Activated naive CD4-positive, alpha-beta T cell treated with anti-CD3 and anti-CD28 coated beads, Interleukin-2, amount 50 U/mL, for 24 hours (primary cell): ENCODE data around the gene PNKP.

ENCODE experiments used
- H3K27ac Mint-ChIP-seq: one replicate; pipeline ENCODE4 v1.8.0; 2021; ENCODE audit warnings: mild to moderate bottlenecking, mixed read lengths
- H3K27me3 Mint-ChIP-seq: one replicate; pipeline ENCODE4 v1.8.0; 2021; ENCODE audit warnings: mixed read lengths
- H3K36me3 Mint-ChIP-seq: one replicate; pipeline ENCODE4 v1.8.0; 2021; ENCODE audit warnings: mixed read lengths
- H3K4me1 Mint-ChIP-seq: one replicate; pipeline ENCODE4 v1.8.0; 2021; ENCODE audit warnings: mixed read lengths
- H3K4me3 Mint-ChIP-seq: one replicate; pipeline ENCODE4 v1.8.0; 2021; ENCODE audit warnings: mild to moderate bottlenecking, mixed read lengths
- H3K9me3 Mint-ChIP-seq: one replicate; pipeline ENCODE4 v1.8.0; 2021; ENCODE audit warnings: mixed read lengths

Gene PNKP

GRCh38 chr19:49849433-49850220 lies 17.7 kb downstream of the PNKP start:
- Mint-ChIP-seq H3K27me3 (no peaks in the 10 kb centered on the region), H3K4me3 (peak overlapping the region; percentile 90), H3K4me1 (peaks cover 39% of the 10 kb centered on the region), H3K9me3 (peaks cover 5% of the 10 kb centered on the region), H3K36me3 (no peaks in the 10 kb centered on the region), H3K27ac (peak overlapping the region; percentile 87)

GRCh38 chr19:49848938-49849337 lies 18.4 kb downstream of the PNKP start:
- peak overlapping the region; percentile 87 for H3K27ac Mint-ChIP-seq
- peaks cover 5% of the 10 kb centered on the region for H3K9me3 Mint-ChIP-seq
- no peaks in the 10 kb centered on the region for H3K36me3 Mint-ChIP-seq
- H3K27me3 Mint-ChIP-seq: no peaks in the 10 kb centered on the region
- peaks cover 39% of the 10 kb centered on the region for H3K4me1 Mint-ChIP-seq
- peak overlapping the region; percentile 68 for H3K4me3 Mint-ChIP-seq

DNA sequence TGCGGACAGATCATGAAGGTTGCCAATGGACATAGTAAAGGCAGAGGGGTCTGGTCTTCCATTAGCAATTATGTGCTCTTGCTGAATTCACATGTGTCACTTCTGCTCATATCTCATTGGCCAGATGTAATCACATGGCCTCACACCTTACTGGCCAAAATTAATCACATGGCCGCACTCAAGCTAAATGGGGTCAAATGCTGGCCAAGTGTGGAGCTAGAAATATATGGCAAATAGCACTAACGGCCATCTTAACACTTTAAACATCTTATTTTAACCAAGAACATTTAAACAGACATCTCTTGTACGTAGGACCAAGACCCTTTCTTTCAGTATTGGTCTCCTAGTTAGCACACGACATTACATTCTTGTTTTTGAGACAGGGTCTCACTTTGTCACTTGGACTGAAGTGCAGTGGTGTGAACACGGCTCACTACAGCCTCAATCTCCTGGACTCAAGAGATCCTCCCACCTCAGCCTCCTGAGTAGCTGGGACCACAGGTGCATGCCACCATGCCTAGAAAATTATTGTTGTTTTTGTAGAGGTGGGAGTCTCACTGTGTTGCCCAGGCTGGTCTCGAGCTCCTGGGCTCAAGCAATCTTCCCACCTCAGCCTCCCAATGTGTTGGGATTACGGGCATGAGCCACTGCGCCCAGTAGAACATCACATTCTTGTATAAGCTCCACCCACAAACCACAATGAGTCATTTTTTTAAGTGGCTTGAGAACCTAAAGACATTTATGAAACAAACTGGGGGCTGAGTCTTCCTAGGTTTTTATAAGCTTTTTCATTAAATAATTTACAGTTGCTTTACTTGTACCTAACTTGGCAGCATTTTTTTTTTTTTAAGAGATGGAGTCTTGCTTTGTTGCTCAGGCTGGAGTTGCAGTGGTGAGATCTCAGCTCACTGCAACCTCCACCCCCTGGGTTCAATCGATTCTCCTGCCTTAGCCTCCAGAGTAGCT lies 19.4 kb downstream of the PNKP start:
- no peak overlapping the region for H3K4me3 Mint-ChIP-seq

DNA sequence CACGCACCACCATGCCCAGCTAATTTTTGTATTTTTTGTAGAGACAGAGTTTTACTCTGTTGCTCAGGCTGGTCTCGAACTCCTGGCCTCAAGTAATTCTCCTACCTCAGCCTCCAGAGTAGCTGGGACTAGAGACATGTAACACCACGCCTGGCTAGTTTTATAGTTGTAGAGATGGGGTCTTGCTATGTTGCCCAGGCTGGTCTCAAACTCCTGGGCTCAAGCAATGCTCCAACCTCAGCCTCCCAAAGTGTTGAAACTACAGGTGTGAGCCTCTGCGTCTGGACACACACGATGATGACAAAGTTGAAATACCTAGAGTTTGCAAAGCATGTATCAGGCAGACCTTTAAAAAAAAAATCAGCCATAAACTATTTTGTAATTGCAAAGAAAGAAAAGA lies 21.0 kb downstream of the PNKP start:
- H3K4me3 Mint-ChIP-seq: no peak overlapping the region
- peaks cover 21% of the 10 kb centered on the region for H3K4me1 Mint-ChIP-seq
- H3K27me3 Mint-ChIP-seq: no peaks in the 10 kb centered on the region
- no peak overlapping the region for H3K27ac Mint-ChIP-seq
- peaks cover 5% of the 10 kb centered on the region for H3K9me3 Mint-ChIP-seq
- no peaks in the 10 kb centered on the region for H3K36me3 Mint-ChIP-seq

More for the DNA sequence above, 19.4 kb downstream of the PNKP start:
- H3K9me3 Mint-ChIP-seq: peaks cover 5% of the 10 kb centered on the region
- no peaks in the 10 kb centered on the region for H3K27me3 Mint-ChIP-seq
- no peak overlapping the region for H3K27ac Mint-ChIP-seq
- H3K36me3 Mint-ChIP-seq: no peaks in the 10 kb centered on the region
- peaks cover 32% of the 10 kb centered on the region for H3K4me1 Mint-ChIP-seq

DNA sequence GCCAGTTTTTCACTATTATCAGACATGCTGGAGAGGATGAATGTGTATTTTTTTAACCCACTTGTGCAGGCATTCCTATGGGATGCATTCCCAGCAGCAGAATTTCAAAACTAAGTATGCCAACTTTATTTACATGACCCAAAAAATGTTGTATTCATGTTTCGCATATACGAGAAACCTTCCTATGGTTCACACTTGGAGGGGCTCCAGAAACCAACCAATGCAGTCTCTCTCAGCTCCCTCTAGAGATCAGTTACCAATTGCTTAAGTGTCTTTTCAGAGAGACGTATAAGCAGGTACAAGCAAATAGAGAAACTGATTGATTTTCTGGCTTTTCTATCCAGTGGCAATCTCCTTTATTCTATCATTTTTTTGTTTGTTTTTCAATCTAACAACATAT lies 22.0 kb downstream of the PNKP start:
- H3K9me3 Mint-ChIP-seq: peaks cover 5% of the 10 kb centered on the region
- peaks cover 21% of the 10 kb centered on the region for H3K4me1 Mint-ChIP-seq
- H3K27me3 Mint-ChIP-seq: no peaks in the 10 kb centered on the region
- H3K4me3 Mint-ChIP-seq: no peak overlapping the region
- H3K36me3 Mint-ChIP-seq: no peaks in the 10 kb centered on the region
- no peak overlapping the region for H3K27ac Mint-ChIP-seq

DNA sequence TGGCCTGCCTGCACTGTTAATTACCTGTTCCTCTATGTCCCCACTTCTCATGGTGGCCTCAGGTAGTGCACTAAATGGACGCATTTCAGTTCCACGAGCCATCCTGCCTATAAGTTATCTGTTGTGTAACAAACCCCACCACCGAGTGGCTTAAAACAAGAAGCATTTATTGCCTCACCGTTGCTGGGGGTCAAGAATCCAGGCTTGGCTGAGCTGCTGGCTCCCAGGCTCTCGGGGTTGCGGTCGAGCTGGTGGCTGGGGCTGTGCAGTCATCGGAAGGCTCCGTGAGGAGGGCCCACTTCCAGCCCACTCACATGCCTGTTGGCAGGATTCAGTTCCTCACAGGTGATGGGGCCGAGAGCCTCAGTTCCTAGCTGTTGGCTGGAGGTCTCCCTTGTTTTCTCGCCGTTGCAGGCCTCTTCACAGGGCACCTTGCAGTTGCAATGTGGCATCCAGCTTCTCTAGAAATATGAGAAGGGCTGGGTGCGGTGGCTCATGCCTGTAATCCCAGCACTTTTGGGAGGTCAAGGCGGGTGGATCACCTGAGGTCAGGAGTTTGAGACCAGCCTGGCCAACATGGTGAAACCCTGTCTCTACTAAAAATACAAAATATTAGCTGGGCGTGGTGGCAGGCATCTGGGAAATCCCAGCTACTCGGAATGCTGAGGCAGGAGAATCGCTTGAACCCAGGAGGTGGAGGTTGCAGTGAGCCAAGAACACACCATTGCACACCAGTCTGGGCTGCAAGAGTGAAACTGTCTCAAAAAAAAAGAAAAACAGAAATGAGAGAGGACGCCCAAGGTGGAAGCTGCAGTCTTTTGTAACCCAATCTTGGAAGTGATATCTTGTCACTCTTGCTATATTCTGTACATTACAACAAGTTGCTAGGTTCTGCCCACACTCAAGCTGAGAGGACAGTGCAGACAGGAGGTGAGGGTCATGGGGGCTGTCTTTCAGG lies 23.0 kb downstream of the PNKP start:
- H3K4me1 Mint-ChIP-seq: peaks cover 13% of the 10 kb centered on the region
- no peak overlapping the region for H3K4me3 Mint-ChIP-seq
- H3K27ac Mint-ChIP-seq: no peak overlapping the region
- H3K9me3 Mint-ChIP-seq: peaks cover 5% of the 10 kb centered on the region
- no peaks in the 10 kb centered on the region for H3K36me3 Mint-ChIP-seq
- H3K27me3 Mint-ChIP-seq: no peaks in the 10 kb centered on the region

DNA sequence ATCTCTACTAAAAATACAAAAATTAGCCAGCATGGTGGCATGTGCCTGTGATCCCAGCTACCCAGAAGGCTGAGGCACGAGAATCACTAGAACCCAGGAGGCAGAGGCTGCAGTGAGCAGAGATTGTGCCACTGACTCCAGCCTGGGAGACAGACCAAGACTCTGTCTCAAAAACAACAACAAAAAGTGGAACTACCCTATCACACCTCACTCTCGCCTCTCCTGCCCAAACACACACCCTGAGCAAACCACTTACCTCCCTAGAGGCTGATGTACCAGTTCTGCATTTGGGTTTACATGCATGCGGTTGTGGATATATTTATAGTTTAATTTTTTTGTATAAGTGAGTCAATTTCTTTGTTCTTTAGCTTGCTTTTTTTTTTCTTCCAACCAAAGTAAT lies 24.1 kb downstream of the PNKP start:
- H3K9me3 Mint-ChIP-seq: no peaks in the 10 kb centered on the region
- peaks cover 3% of the 10 kb centered on the region for H3K4me1 Mint-ChIP-seq
- H3K27me3 Mint-ChIP-seq: no peaks in the 10 kb centered on the region
- no peak overlapping the region for H3K27ac Mint-ChIP-seq
- H3K36me3 Mint-ChIP-seq: peaks cover 8% of the 10 kb centered on the region
- H3K4me3 Mint-ChIP-seq: no peak overlapping the region

GRCh38 chr19:49840736-49841249 lies 26.6 kb downstream of the PNKP start:
- Mint-ChIP-seq H3K4me3 (no peak overlapping the region), H3K4me1 (no peaks in the 10 kb centered on the region), H3K36me3 (peaks cover 13% of the 10 kb centered on the region), H3K27me3 (no peaks in the 10 kb centered on the region), H3K9me3 (no peaks in the 10 kb centered on the region), H3K27ac (no peak overlapping the region)

DNA sequence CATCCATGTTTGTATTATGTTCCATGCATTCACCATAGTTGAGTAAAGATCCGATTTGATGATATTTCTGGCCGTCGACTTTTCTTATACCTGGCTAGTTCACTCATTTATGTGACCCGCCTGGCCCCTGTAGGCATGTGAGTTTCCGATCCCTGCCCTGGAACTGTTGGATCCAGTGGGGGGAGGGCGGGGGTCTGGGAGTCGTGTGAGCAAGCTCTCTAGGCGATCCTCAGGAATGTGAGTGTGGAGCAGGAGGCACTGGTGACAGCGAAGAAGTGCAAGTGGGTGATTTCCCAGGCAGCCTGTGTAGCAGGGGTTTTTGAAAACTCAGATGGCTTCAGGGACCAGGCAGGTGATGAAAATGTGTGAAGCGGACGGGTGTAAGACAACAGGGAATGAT lies 27.1 kb downstream of the PNKP start:
- Mint-ChIP-seq H3K36me3 (peaks cover 13% of the 10 kb centered on the region), H3K4me3 (no peak overlapping the region), H3K27me3 (no peaks in the 10 kb centered on the region), H3K27ac (no peak overlapping the region), H3K9me3 (no peaks in the 10 kb centered on the region), H3K4me1 (no peaks in the 10 kb centered on the region)

GRCh38 chr19:49839713-49840112 lies 27.7 kb downstream of the PNKP start:
- peaks cover 15% of the 10 kb centered on the region for H3K36me3 Mint-ChIP-seq
- no peaks in the 10 kb centered on the region for H3K27me3 Mint-ChIP-seq
- H3K4me3 Mint-ChIP-seq: no peak overlapping the region
- no peaks in the 10 kb centered on the region for H3K9me3 Mint-ChIP-seq
- no peak overlapping the region for H3K27ac Mint-ChIP-seq
- H3K4me1 Mint-ChIP-seq: no peaks in the 10 kb centered on the region

DNA sequence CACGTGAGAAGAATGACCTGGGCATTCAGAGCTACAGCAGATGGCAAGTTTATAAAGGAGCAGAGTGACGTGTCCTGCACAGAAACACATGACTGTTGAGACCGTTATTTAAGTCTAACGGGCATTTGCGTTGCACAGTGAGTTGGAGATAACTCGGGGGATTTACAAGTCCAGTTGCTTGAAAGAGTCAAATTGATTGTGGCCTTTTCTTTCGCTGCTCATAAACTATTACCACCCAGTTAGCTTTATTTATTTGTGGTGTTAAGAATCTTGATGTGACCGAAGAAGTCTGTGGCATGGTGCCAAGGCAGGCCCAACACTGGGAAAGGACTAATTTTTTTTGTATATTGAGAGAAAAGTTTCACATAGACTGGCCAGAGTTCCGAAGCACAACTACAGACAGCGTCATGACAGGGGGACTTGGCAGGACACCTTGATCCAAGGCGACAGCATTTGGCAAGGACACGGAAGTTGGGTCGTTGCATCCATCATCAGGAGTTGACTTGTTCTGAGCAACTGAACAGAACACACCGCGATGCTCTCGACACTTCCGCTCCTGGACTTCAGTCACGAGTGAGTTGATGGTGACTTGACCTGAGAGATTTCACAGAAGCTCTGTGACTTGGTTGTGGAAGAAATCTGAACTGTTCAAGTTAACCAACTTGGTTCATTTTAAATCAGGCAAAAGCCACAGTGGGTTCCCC lies 28.3 kb downstream of the PNKP start:
- peaks cover 16% of the 10 kb centered on the region for H3K36me3 Mint-ChIP-seq

DNA sequence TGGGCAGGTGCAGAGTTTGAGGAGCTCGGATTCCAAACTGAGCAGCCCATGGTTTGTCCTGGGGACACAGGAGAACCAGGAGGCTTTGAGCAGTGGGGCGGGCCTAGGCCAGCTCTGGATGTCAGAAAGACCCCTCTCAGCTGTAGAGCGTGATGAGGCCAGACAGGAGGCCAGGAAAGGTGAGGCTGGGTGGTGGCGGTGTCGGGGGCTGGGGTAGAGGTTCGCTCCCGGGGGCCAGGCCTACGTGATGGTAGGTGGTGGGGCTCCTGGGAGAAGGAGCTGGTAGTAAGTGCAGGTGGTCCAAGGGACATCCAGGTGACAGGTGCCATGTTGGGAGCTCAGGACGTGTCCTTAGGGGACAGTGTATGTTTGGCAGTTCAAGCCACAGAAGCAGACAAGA lies 30.0 kb downstream of the PNKP start:
- H3K4me3 Mint-ChIP-seq: no peak overlapping the region
- no peaks in the 10 kb centered on the region for H3K9me3 Mint-ChIP-seq
- no peak overlapping the region for H3K27ac Mint-ChIP-seq
- no peaks in the 10 kb centered on the region for H3K4me1 Mint-ChIP-seq
- H3K27me3 Mint-ChIP-seq: no peaks in the 10 kb centered on the region
- peaks cover 16% of the 10 kb centered on the region for H3K36me3 Mint-ChIP-seq

More for the DNA sequence above, 28.3 kb downstream of the PNKP start:
- H3K27ac Mint-ChIP-seq: no peak overlapping the region
- no peaks in the 10 kb centered on the region for H3K9me3 Mint-ChIP-seq
- no peaks in the 10 kb centered on the region for H3K4me1 Mint-ChIP-seq
- no peak overlapping the region for H3K4me3 Mint-ChIP-seq
- H3K27me3 Mint-ChIP-seq: no peaks in the 10 kb centered on the region

- Mint-ChIP-seq H3K9me3 (no peaks in the 10 kb centered on the region), H3K36me3 (peaks cover 16% of the 10 kb centered on the region), H3K4me1 (no peaks in the 10 kb centered on the region), H3K27ac (no peak overlapping the region), H3K27me3 (no peaks in the 10 kb centered on the region), H3K4me3 (no peak overlapping the region)
Observed at GRCh38 chr19:49837009-49837310, 30.4 kb downstream of the PNKP start.

- no peaks in the 10 kb centered on the region for H3K4me1 Mint-ChIP-seq
- no peak overlapping the region for H3K27ac Mint-ChIP-seq
- H3K36me3 Mint-ChIP-seq: peaks cover 16% of the 10 kb centered on the region
- H3K4me3 Mint-ChIP-seq: no peak overlapping the region
- H3K27me3 Mint-ChIP-seq: no peaks in the 10 kb centered on the region
- no peaks in the 10 kb centered on the region for H3K9me3 Mint-ChIP-seq
Observed at GRCh38 chr19:49836176-49837008, 31.0 kb downstream of the PNKP start.
